ENCODE results near the gene FUT7.

DNA sequence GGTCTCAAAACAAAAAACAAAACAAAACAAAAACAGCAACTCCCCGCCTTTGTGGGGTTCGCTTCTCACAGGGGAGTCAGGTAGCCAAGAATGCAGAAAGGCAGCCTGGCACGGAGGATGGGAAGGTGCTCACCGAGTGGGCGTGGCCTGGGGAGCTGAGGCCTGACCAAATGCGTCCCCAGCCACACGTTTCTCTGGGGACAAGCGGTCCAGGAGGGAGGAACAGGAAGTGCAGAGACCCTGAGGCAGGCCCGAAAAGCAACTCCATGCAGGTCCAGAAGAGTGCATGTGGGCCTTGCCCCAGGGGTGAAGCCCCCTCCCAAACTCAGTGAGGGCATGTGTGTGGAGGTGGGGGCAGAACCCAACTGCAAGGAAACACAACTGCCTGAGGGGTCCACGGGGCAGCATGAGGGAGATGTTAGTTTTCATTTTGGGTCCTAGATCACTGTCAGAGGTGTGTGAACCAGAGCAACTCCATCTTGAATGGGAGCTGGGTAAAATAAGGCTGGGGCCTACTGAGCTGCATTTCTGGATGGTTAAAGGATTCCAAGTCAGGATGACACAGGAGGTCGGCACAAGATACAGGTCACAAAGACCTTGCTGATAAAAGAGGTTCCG lies 42.9 kb upstream of the FUT7 start:
- TF ChIP-seq ZBTB33 (IDR thresholded peaks at IDR 0.05; ENCODE audit: extremely low read depth, insufficient replicate concordance, low read length): no peak
- TF ChIP-seq POLR2A (IDR thresholded peaks at IDR 0.05; ENCODE audit: borderline replicate concordance, extremely low read depth, insufficient read depth, insufficient read length): no peak
- TF ChIP-seq RAD21 (IDR thresholded peaks at IDR 0.05; ENCODE audit: low read depth): no peak
- TF ChIP-seq, protein P1, sequence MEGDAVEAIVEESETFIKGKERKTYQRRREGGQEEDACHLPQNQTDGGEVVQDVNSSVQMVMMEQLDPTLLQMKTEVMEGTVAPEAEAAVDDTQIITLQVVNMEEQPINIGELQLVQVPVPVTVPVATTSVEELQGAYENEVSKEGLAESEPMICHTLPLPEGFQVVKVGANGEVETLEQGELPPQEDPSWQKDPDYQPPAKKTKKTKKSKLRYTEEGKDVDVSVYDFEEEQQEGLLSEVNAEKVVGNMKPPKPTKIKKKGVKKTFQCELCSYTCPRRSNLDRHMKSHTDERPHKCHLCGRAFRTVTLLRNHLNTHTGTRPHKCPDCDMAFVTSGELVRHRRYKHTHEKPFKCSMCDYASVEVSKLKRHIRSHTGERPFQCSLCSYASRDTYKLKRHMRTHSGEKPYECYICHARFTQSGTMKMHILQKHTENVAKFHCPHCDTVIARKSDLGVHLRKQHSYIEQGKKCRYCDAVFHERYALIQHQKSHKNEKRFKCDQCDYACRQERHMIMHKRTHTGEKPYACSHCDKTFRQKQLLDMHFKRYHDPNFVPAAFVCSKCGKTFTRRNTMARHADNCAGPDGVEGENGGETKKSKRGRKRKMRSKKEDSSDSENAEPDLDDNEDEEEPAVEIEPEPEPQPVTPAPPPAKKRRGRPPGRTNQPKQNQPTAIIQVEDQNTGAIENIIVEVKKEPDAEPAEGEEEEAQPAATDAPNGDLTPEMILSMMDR (IDR thresholded peaks at IDR 0.05 in 2 of 3, conservative IDR thresholded peaks at IDR 0.05 in 1 of 3; ENCODE audit: borderline replicate concordance in 1 of 3, insufficient read depth in 1 of 3, low read depth in 2 of 3, low read length in 2 of 3): no peak
- no peak for TF ChIP-seq EZH2 (IDR thresholded peaks at IDR 0.05)
- TF ChIP-seq CEBPB (IDR thresholded peaks at IDR 0.05; ENCODE audit: low read depth): no peak
- no peak for TF ChIP-seq EZH2phosphoT487 (IDR thresholded peaks at IDR 0.05; ENCODE audit: borderline replicate concordance)
- TF ChIP-seq, protein P2, sequence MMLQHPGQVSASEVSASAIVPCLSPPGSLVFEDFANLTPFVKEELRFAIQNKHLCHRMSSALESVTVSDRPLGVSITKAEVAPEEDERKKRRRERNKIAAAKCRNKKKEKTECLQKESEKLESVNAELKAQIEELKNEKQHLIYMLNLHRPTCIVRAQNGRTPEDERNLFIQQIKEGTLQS (IDR thresholded peaks at IDR 0.05): no peak
- no peak for TF ChIP-seq REST (IDR thresholded peaks at IDR 0.05; ENCODE audit: low read depth)
- TF ChIP-seq JUND (IDR thresholded peaks at IDR 0.05): no peak
